ENCODE results near the gene TNPO3.

Gene TNPO3

DNA sequence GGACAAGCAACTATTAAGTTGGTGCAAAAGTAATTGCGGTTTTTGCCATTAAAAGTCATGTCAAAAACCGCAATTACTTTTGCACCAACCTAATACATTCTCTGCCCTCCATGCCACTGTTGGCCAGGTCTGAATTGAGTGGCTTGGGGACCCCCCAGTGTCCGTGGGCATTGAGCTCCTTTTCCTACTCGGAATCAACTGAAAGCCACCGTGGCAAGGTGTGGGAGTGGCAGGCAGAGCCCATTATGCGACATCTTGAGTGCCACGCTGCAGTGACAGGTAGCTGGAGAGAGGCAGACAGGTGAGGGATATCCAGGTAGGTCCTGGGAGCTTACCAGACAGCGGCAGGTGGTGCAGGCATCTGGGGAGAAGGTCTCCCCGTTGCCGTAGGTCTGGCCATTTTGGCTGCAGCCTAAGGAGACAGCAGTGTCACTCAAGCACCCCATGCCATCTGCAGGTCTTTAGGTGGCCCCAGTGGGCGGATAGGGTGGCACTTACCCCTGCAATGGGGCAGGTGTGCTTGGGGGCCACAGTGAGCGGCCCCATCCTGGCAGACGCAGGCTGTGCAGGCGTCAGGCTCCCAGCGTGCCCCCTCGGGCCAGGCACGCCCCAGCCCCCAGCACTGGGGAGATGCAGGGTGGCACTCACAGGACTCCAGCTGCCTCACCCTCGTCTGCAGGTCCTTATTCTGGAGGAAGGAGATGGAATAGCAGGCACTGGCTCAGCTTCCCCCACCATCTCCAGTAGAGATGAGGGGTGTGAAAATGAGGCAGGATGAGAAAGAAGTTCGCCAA lies 147.9 kb downstream of the TNPO3 start:
- peaks cover 4% of the 10 kb centered on the region for H3K4me1 ChIP-seq (ENCODE audit: control insufficient read depth, insufficient read depth, low read length)
- peaks cover 10% of the 10 kb centered on the region for H3K27me3 ChIP-seq (ENCODE audit: control insufficient read depth, insufficient read depth, low read length)
- no peak overlapping the region for H3K4me3 ChIP-seq (ENCODE audit: low read length)
- H3K36me3 ChIP-seq (ENCODE audit: control insufficient read depth, insufficient read depth, low read length) = no peaks in the 10 kb centered on the region
- no peak overlapping the region for H3K9ac ChIP-seq (ENCODE audit: low read length)
- H3K27ac ChIP-seq (ENCODE audit: low read depth, low read length) = no peak overlapping the region

DNA sequence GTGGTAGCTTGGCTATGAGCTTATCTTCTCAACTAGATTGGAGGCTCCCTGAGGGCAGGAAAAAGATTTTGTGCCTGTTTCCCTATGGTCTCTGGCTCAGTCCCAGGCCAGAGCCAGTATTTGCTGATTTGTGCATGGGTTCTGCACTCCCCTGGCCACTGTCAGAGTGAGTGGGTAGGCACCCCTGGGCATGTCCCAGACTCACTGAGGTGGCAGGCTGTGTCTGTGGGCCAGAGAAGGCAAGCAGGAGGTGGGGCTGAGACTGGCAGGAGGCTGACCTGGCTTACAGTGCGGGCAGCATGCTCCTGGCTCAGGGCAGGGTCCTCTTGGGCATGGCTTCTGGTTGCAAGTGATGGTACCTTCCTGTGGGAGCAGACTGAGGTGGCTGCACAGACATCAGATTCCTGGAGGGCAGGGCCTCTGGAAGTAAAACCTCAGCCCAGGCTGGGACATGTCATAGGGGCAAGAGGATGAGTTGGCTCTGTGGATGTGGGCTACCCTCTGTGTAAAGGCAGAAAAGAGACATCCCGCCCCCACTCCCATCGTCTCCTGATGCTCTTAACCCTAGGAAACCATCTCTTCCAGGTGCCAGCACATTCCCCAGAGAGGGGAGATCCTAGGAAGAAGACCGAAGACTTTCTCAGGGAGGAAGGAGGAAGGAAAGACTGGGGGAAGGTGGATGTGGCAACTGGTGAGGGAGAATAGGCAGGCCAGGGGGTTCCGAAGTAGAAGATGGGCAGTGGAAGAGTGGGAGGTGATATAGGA lies 148.7 kb downstream of the TNPO3 start:
- H3K9ac ChIP-seq (ENCODE audit: low read length) = no peak overlapping the region
- peaks cover 4% of the 10 kb centered on the region for H3K4me1 ChIP-seq (ENCODE audit: control insufficient read depth, insufficient read depth, low read length)
- no peaks in the 10 kb centered on the region for H3K36me3 ChIP-seq (ENCODE audit: control insufficient read depth, insufficient read depth, low read length)
- H3K27ac ChIP-seq (ENCODE audit: low read depth, low read length) = no peak overlapping the region
- peaks cover 12% of the 10 kb centered on the region for H3K27me3 ChIP-seq (ENCODE audit: control insufficient read depth, insufficient read depth, low read length)
- no peak overlapping the region for H3K4me3 ChIP-seq (ENCODE audit: low read length)

DNA sequence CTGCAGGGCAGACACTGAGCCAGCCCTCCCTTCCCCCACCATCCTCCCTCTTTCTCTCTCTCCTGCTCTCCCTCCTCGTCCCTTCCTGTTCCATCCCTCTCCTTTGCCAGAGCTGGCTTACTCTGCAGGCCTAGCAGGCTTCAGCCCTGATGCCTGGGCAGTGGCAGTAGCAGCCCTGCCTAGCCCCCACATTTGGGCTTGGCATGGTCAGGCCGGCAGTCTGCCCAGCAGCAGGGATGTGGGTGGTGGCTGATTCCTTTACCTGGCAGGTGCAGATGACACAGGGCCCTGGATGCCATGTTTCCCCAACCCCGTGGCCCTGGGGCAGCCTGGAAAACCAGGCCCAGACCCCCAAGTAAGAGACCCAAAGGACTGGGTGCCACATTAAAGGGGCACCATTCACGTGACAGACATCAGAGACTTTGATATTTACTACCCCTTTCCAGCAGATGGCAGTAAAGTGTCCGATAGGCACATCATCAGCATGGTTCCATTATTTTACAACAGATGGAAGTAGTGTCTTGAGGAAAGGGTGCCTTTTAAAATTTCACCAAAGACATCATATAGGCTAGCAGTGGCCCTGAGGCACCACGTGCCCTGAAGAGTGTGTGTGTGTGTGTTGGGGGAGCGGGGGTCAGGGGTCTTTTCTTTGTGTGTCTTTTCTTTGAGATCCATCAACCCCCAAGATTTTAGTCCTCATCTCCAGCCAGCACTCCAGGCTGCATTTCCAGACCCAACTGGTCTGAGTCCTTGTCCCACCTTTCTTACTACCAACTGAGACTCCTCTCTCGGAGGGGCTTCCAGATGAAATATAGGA lies 150.3 kb downstream of the TNPO3 start:
- H3K4me1 ChIP-seq (ENCODE audit: control insufficient read depth, insufficient read depth, low read length) = peaks cover 4% of the 10 kb centered on the region
- H3K27ac ChIP-seq (ENCODE audit: low read depth, low read length) = no peak overlapping the region
- H3K36me3 ChIP-seq (ENCODE audit: control insufficient read depth, insufficient read depth, low read length) = no peaks in the 10 kb centered on the region
- peaks cover 12% of the 10 kb centered on the region for H3K27me3 ChIP-seq (ENCODE audit: control insufficient read depth, insufficient read depth, low read length)
- no peak overlapping the region for H3K4me3 ChIP-seq (ENCODE audit: low read length)
- H3K9ac ChIP-seq (ENCODE audit: low read length) = no peak overlapping the region

Data from rectal smooth muscle tissue (tissue), 1 donor.